ENCODE results near the gene DUSP2. TPM values are rescaled to one million over a fixed set of nuclear protein-coding genes. Genes with fewer than 3 reads are reported as not detected.

DUSP2 gene
- total RNA-seq, 2 donors from 2014 or later: 6.0 to 9.2 TPM

DNA sequence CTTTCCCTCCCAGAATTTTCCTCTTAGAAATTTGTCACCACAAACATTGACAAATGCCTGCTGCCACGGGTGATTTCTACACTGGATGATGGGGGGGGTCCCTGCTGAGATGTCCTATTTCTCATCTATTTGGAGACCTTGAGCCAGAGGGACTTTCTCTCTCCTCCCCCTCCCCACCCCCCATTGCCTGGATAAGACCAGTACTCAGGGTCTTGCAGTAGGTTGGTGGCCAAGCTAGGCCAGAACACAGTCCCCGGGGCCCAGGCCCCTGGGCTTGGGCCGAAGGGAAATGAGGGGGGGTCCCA is 560 bp upstream of the DUSP2 start:
- intact Hi-C loops (cut with DNase I): no loop called here
- DNase-seq: peak in 1 of 4 donors; percentile 13
- WGBS, 2 donors: 0 to 47% methylated on average over 1 to 3 of the region's 3 CpGs
- Histone ChIP-seq H3K9me3 (no peaks in the 10 kb centered on the region), H3K4me3 (no peak overlapping the region), H3K4me1 (peaks cover 24% of the 10 kb centered on the region), H3K36me3 (replicated peaks in 1 of 2; ENCODE audit: insufficient read depth in 1 of 2, low read depth in 2 of 2) (no peaks in the 10 kb centered on the region), H3K27ac (peak overlapping the region in 3 of 4 donors; percentile 15 to 69 (median 31)), H3K27me3 (no peaks in the 10 kb centered on the region)
- TF ChIP-seq POLR2A (IDR thresholded peaks at IDR 0.05): no peak
- TF ChIP-seq, protein P1, sequence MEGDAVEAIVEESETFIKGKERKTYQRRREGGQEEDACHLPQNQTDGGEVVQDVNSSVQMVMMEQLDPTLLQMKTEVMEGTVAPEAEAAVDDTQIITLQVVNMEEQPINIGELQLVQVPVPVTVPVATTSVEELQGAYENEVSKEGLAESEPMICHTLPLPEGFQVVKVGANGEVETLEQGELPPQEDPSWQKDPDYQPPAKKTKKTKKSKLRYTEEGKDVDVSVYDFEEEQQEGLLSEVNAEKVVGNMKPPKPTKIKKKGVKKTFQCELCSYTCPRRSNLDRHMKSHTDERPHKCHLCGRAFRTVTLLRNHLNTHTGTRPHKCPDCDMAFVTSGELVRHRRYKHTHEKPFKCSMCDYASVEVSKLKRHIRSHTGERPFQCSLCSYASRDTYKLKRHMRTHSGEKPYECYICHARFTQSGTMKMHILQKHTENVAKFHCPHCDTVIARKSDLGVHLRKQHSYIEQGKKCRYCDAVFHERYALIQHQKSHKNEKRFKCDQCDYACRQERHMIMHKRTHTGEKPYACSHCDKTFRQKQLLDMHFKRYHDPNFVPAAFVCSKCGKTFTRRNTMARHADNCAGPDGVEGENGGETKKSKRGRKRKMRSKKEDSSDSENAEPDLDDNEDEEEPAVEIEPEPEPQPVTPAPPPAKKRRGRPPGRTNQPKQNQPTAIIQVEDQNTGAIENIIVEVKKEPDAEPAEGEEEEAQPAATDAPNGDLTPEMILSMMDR (IDR thresholded peaks at IDR 0.05): no peak
- no peak for ATAC-seq

DNA sequence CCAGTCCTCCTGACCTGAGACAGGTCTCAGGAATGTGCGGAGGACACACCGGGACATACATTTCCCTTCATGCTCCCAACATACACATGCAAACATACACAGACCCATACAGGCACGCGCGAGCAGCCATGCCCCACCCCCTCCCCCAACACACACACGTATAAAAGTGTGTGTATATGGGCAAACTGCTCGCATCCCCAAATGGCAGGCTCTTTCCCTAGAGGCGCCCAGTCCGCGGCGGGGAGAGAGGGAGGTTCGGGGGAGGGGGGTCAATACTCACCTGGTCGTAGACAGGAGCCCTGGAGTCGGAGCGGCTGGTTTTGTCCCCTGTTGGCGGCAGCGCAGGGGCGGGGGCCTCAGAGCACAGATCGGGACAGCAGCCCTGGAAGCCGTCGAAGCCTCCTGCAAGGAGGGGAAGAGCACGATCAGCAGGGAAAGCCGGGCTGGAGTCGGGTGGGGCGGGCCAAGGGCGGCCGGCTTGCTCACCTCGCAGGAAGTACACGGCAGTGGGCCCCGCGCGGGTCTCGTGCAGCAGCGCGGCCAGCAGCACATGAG is 682 bp downstream of the DUSP2 start:
- Histone ChIP-seq H3K4me1 (peaks cover 24% of the 10 kb centered on the region), H3K9me3 (no peaks in the 10 kb centered on the region), H3K36me3 (replicated peaks in 1 of 2; ENCODE audit: insufficient read depth in 1 of 2, low read depth in 2 of 2) (no peaks in the 10 kb centered on the region), H3K27me3 (no peaks in the 10 kb centered on the region), H3K4me3 (peak overlapping the region in 1 of 2 donors; percentile 18), H3K27ac (no peak overlapping the region)
- no peak for ATAC-seq
- TF ChIP-seq POLR2A (IDR thresholded peaks at IDR 0.05): no peak
- TF ChIP-seq, protein P1 (IDR thresholded peaks at IDR 0.05): no peak
- peak in 1 of 4 donors; percentile 48 for DNase-seq
- 12 to 29% methylated on average over 16 to 35 of the region's 35 CpGs for WGBS, 2 donors
- intact Hi-C loops (cut with DNase I): no loop called here

DNA sequence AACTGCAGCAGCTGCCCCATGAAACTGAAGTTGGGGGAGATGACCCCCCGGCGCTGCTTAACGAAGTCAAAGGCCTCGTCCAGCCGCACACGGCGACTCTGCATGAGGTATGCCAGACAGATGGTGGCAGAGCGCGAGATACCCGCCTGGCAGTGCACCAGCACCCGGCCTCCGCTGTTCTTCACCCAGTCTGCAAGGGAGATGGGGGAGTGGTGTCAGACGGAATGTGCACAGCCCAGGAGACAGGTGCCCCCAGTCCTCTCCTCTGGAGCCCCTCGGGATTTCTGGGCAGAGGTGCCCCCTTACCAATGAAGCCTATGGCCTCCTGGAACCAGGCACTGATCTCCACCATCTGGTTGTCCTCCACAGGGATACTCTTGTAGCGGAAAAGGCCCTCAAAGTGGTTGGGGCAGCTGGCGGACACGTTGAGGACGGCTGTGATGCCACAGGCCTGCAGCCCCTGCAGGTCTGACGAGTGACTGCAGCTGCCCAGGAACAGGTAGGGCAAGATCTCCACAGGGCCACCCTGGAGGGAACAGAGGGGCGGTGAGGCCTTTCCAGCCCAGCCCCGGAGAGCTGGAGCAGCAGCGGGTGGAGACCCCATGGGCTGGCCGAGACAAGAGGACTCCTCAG is 1.3 kb downstream of the DUSP2 start:
- Histone ChIP-seq H3K4me1 (peaks cover 25% of the 10 kb centered on the region), H3K36me3 (replicated peaks in 1 of 2; ENCODE audit: insufficient read depth in 1 of 2, low read depth in 2 of 2) (no peaks in the 10 kb centered on the region), H3K4me3 (no peak overlapping the region), H3K27ac (no peak overlapping the region), H3K9me3 (no peaks in the 10 kb centered on the region), H3K27me3 (no peaks in the 10 kb centered on the region)
- TF ChIP-seq, protein P1 (IDR thresholded peaks at IDR 0.05): peak in 1 of 7 experiments; percentile 17
- no peak for TF ChIP-seq POLR2A (IDR thresholded peaks at IDR 0.05)
- 72 to 92% methylated on average over 17 to 21 of the region's 23 CpGs for WGBS, 2 donors
- intact Hi-C loops (cut with DNase I): no loop called here
- peak in 2 of 4 donors; percentile 11 to 29 for DNase-seq
- ATAC-seq: no peak

DNA sequence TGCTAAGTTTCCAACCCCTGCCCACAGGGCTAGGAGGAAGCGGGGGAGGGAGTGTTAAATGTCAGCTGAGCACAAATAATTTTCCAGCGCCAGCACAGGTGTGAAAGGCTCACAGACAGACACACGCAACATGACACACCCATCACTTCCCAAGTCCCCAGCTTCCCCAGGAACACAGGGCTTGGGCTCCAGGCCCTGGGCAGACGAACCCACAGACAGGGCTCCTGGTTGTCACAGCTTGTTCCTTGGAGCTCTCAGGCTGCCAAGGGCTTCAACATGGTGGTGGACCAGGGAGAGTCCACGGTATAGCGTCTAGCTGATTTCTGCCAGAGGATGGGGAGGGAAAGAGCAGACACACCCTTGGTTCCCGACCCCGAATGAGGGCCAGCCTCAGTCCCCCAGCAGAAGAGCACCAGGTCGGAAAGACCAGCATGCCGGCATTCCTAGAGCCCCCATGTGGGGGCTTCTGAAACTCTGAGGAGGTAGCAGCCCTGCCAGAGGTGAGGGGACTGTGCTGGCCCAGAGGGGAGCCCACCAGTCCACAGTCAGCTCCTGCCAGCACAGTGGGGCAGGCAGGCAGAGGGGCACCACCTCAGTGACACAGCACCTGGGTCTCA is 1.9 kb downstream of the DUSP2 start:
- DNase-seq (peak in 1 of 4 donors; percentile 4), ATAC-seq (no peak)
- Histone ChIP-seq H3K36me3 (replicated peaks in 1 of 2; ENCODE audit: insufficient read depth in 1 of 2, low read depth in 2 of 2) (no peaks in the 10 kb centered on the region), H3K4me1 (peaks cover 30% of the 10 kb centered on the region), H3K9me3 (no peaks in the 10 kb centered on the region), H3K27ac (no peak overlapping the region), H3K27me3 (no peaks in the 10 kb centered on the region), H3K4me3 (no peak overlapping the region)
- TF ChIP-seq, protein P1 (IDR thresholded peaks at IDR 0.05): no peak
- TF ChIP-seq POLR2A (IDR thresholded peaks at IDR 0.05): no peak
- intact Hi-C loops (cut with DNase I): no loop called here
- 72 to 76% methylated on average over 7 to 10 of the region's 10 CpGs for WGBS, 2 donors

All from body of pancreas (tissue), 4 donors.